Activated CD8-positive, alpha-beta T cell treated with anti-CD3 and anti-CD28 coated beads for 36 hours (primary cell): ENCODE data around the gene CFAP53. TPM values are rescaled to one million over a fixed set of nuclear protein-coding genes. Genes with fewer than 3 reads are reported as not detected.

Source experiments
- ATAC-seq: fragments of 200-7000 bp; cut with Tn5 transposase; one replicate; pipeline ENCODE4 v1.10.0; 2021; ENCODE audit warnings: mild to moderate bottlenecking, moderate library complexity
- CTCF ChIA-PET: fragments of 350-600 bp; sonication (Branson Sonifier 250); formaldehyde crosslinking; loops from one replicate; lab custom pipeline; 2021; ENCODE audit warnings: antibody characterized with exemption; lab: Charles Lee
- POLR2A ChIA-PET: fragments of 350-600 bp; sonication (Branson Sonifier 250); formaldehyde crosslinking; loops from one replicate; lab custom pipeline; 2021; ENCODE audit warnings: antibody characterized with exemption; lab: Charles Lee
- DNase-seq: peaks from one replicate; pipeline ENCODE4 v3.0.0-alpha.2; 2020
- H3K27ac Mint-ChIP-seq: one replicate; pipeline ENCODE4 v1.8.0; 2021; ENCODE audit warnings: mild to moderate bottlenecking, mixed read lengths
- H3K27me3 Mint-ChIP-seq: one replicate; pipeline ENCODE4 v1.8.0; 2021; ENCODE audit warnings: mixed read lengths
- H3K36me3 Mint-ChIP-seq: one replicate; pipeline ENCODE4 v1.8.0; 2021; ENCODE audit warnings: low read depth, mixed read lengths
- H3K4me1 Mint-ChIP-seq: one replicate; pipeline ENCODE4 v1.8.0; 2021; ENCODE audit warnings: low read depth, mixed read lengths
- H3K4me3 Mint-ChIP-seq: one replicate; pipeline ENCODE4 v1.8.0; 2021; ENCODE audit warnings: mild to moderate bottlenecking, moderate library complexity, mixed read lengths
- H3K9me3 Mint-ChIP-seq: one replicate; pipeline ENCODE4 v1.8.0; 2021; ENCODE audit warnings: mixed read lengths
- CTCF ChIP-seq: fragments of 200-600 bp; IDR thresholded peaks from one replicate; pipeline ENCODE4 v1.8.0; 2022; ENCODE audit warnings: antibody characterized with exemption, mild to moderate bottlenecking
- intact Hi-C: fragments of 100-400 bp; cut with micrococcal nuclease; formaldehyde crosslinking; loops from one replicate; pipeline ENCODE4 v1.10.0; 2022
- total RNA-seq, 2 experiments: library from RNA; stranded (reverse); gene quantifications; one replicate each; pipeline ENCODE4 v1.2.3, GENCODE V29; 2021

Gene CFAP53
- total RNA-seq, 2 experiments from 2014 or later, result 0.27 to 0.76 TPM

- ChIA-PET CTCF (interaction anchor here (1.7 to 2.2 kb wide), 2 partner anchors 8 to 170 kb away, joined by 4 to 10 read pairs; partner anchors contain the start of gene MYO5B), POLR2A (interaction anchor here (0.7 to 0.8 kb wide), 2 partner anchors 153 to 192 kb away, joined by 3 read pairs; no protein-coding TSS in a partner anchor)
- no peaks in the 10 kb centered on the region for H3K9me3 Mint-ChIP-seq
- ATAC-seq (no peak), DNase-seq (no peak)
- H3K27ac Mint-ChIP-seq, result no peak overlapping the region
- intact Hi-C loops, result no loop called here
- H3K4me3 Mint-ChIP-seq, result no peak overlapping the region
- no peaks in the 10 kb centered on the region for H3K36me3 Mint-ChIP-seq
- no peak for TF ChIP-seq CTCF
- peaks cover 5% of the 10 kb centered on the region for H3K4me1 Mint-ChIP-seq
- H3K27me3 Mint-ChIP-seq, result peaks cover 39% of the 10 kb centered on the region
Observed at GRCh38 chr18:50187659-50188058, 78.6 kb downstream of the CFAP53 start.

- Mint-ChIP-seq H3K27me3 (peaks cover 33% of the 10 kb centered on the region), H3K4me1 (peaks cover 5% of the 10 kb centered on the region), H3K9me3 (no peaks in the 10 kb centered on the region), H3K27ac (no peak overlapping the region), H3K4me3 (no peak overlapping the region), H3K36me3 (no peaks in the 10 kb centered on the region)
- ATAC-seq (no peak), DNase-seq (no peak)
- no peak for TF ChIP-seq CTCF
- ChIA-PET POLR2A (no interaction called here), CTCF (interaction anchor here (1.7 to 2.2 kb wide), 2 partner anchors 9 to 171 kb away, joined by 4 to 10 read pairs; partner anchors contain the start of gene MYO5B)
- intact Hi-C loops, result no loop called here
Observed at GRCh38 chr18:50186385-50186784, 79.9 kb downstream of the CFAP53 start.

- Mint-ChIP-seq H3K27ac (no peak overlapping the region), H3K36me3 (no peaks in the 10 kb centered on the region), H3K4me3 (no peak overlapping the region), H3K4me1 (no peaks in the 10 kb centered on the region), H3K27me3 (peaks cover 17% of the 10 kb centered on the region), H3K9me3 (no peaks in the 10 kb centered on the region)
- TF ChIP-seq CTCF, result no peak
- ChIA-PET POLR2A (interaction anchor here (0.6 kb wide), 1 partner anchor 85 kb away, joined by 3 read pairs; no protein-coding TSS in a partner anchor), CTCF (interaction anchor here (0.9 kb wide), 1 partner anchor 133 kb away, joined by 3 read pairs; no protein-coding TSS in a partner anchor)
- ATAC-seq (no peak), DNase-seq (peak; percentile 17)
- intact Hi-C loops, result no loop called here
Observed at GRCh38 chr18:50183556-50183955, 82.7 kb downstream of the CFAP53 start.

GRCh38 chr18:50182511-50182910, 83.8 kb downstream of the CFAP53 start:
- no peak for DNase-seq
- CTCF ChIA-PET, result interaction anchor here (0.9 kb wide), 1 partner anchor 132 kb away, joined by 3 read pairs; no protein-coding TSS in a partner anchor
- Mint-ChIP-seq H3K27ac (no peak overlapping the region), H3K4me3 (no peak overlapping the region), H3K9me3 (no peaks in the 10 kb centered on the region), H3K36me3 (no peaks in the 10 kb centered on the region), H3K4me1 (no peaks in the 10 kb centered on the region), H3K27me3 (peaks cover 23% of the 10 kb centered on the region)
- no peak for TF ChIP-seq CTCF
- intact Hi-C loops, result no loop called here
- ATAC-seq, result no peak
- POLR2A ChIA-PET, result no interaction called here

- Mint-ChIP-seq H3K36me3 (no peaks in the 10 kb centered on the region), H3K27ac (no peak overlapping the region), H3K4me3 (no peak overlapping the region), H3K9me3 (no peaks in the 10 kb centered on the region), H3K27me3 (peaks cover 22% of the 10 kb centered on the region), H3K4me1 (no peaks in the 10 kb centered on the region)
- DNase-seq, result no peak
- ChIA-PET POLR2A (no interaction called here), CTCF (interaction anchor here (1.5 kb wide), 1 partner anchor 14 kb away, joined by 5 read pairs; the partner anchor contains the start of gene MYO5B)
- no peak for TF ChIP-seq CTCF
- intact Hi-C loops, result no loop called here
- ATAC-seq, result no peak
Observed at GRCh38 chr18:50181590-50181989, 84.7 kb downstream of the CFAP53 start.
